CD8-positive, alpha-beta memory T cell (primary cell): ENCODE results near the gene FAT1. TPM values are rescaled to one million over a fixed set of nuclear protein-coding genes. Genes with fewer than 3 reads are reported as not detected.

Experiments
- CTCF ChIA-PET: fragments of 350-600 bp; sonication (Branson Sonifier 250); formaldehyde crosslinking; loops from one replicate; lab custom pipeline; 2021; ENCODE audit warnings: antibody characterized with exemption; lab: Charles Lee
- POLR2A ChIA-PET: fragments of 350-600 bp; sonication (Branson Sonifier 250); formaldehyde crosslinking; loops from one replicate; lab custom pipeline; 2021; ENCODE audit warnings: antibody characterized with exemption; lab: Charles Lee
- DNase-seq, 5 donors: peaks; one replicate each; pipeline versions ENCODE4 v3.0.0 to v3.0.0-alpha.2; 2020 to 2022; ENCODE audit warnings: mixed read lengths in 1 of 5
- H3K27ac ChIP-seq: one replicate; pipeline ENCODE4 v1.7.0; 2013; ENCODE audit warnings: low read depth, mild to moderate bottlenecking, low read length, moderate library complexity
- H3K27me3 ChIP-seq: 2 replicates; pipeline ENCODE4 v1.7.0; 2013; ENCODE audit warnings: low read length, mild to moderate bottlenecking; ENCODE audit not compliant: insufficient read depth, poor library complexity, severe bottlenecking
- H3K36me3 ChIP-seq: 2 replicates; pipeline ENCODE4 v1.7.0; 2013; ENCODE audit warnings: mild to moderate bottlenecking, low read length, moderate library complexity; ENCODE audit not compliant: insufficient read depth
- H3K4me1 ChIP-seq: 2 replicates; pipeline ENCODE4 v1.7.0; 2013; ENCODE audit warnings: mild to moderate bottlenecking, low read length, moderate library complexity; ENCODE audit not compliant: insufficient read depth
- H3K4me3 ChIP-seq: 2 replicates; pipeline ENCODE4 v1.7.0; 2013; ENCODE audit warnings: mild to moderate bottlenecking, low read length
- H3K9me3 ChIP-seq: 2 replicates; pipeline ENCODE4 v1.7.0; 2013; ENCODE audit warnings: mild to moderate bottlenecking, low read length
- H3K27ac Mint-ChIP-seq, 8 donors: one replicate each; pipeline ENCODE4 v1.8.0; 2020 to 2021; ENCODE audit warnings: mixed read lengths in 8 of 8, mild to moderate bottlenecking in 6 of 8, inconsistent platforms in 3 of 8, moderate library complexity in 3 of 8
- H3K27me3 Mint-ChIP-seq, 2 donors: one replicate each; pipeline ENCODE4 v1.8.0; 2020 to 2021; ENCODE audit warnings: mixed read lengths in 2 of 2, mild to moderate bottlenecking in 1 of 2, moderate library complexity in 1 of 2
- H3K36me3 Mint-ChIP-seq, 3 donors: one replicate each; pipeline ENCODE4 v1.8.0; 2020 to 2021; ENCODE audit warnings: mixed read lengths in 3 of 3, inconsistent platforms in 1 of 3, mild to moderate bottlenecking in 1 of 3
- H3K4me1 Mint-ChIP-seq, 3 donors: one replicate each; pipeline ENCODE4 v1.8.0; 2020 to 2021; ENCODE audit warnings: mixed read lengths in 3 of 3, inconsistent platforms in 1 of 3, mild to moderate bottlenecking in 1 of 3
- H3K4me3 Mint-ChIP-seq, 7 donors: one replicate each; pipeline ENCODE4 v1.8.0; 2020 to 2021; ENCODE audit warnings: mixed read lengths in 7 of 7, mild to moderate bottlenecking in 6 of 7, moderate library complexity in 4 of 7, inconsistent platforms in 2 of 7
- H3K9me3 Mint-ChIP-seq, 5 donors: one replicate each; pipeline ENCODE4 v1.8.0; 2020 to 2022; ENCODE audit warnings: mixed read lengths in 5 of 5, mild to moderate bottlenecking in 3 of 5, moderate library complexity in 2 of 5, inconsistent platforms in 1 of 5
- polyA plus RNA-seq: library from polyadenylated mRNA; unstranded; fragments of 300-500 nt; fragmentation: Illumina TruSeq; gene quantifications from one replicate; pipeline ENCODE4 v1.2.3, GENCODE V29; 2021
- total RNA-seq, 2 experiments: library from RNA; stranded (reverse); gene quantifications; one replicate each; pipeline ENCODE4 v1.2.3, GENCODE V29; 2021

The FAT1 gene
- total and polyA plus RNA-seq, 3 experiments from 2014 or later, result not detected

- Histone ChIP-seq H3K4me1 (no peaks in the 10 kb centered on the region), H3K9me3 (no peaks in the 10 kb centered on the region), H3K27ac (no peak overlapping the region), H3K4me3 (no peak overlapping the region), H3K27me3 (no peaks in the 10 kb centered on the region), H3K36me3 (no peaks in the 10 kb centered on the region)
- no peak overlapping the region for H3K4me3 Mint-ChIP-seq
- no peaks in the 10 kb centered on the region for H3K36me3 Mint-ChIP-seq
- ChIA-PET POLR2A (no interaction called here), CTCF (no interaction called here)
- H3K27ac Mint-ChIP-seq, result no peak overlapping the region
- peaks cover 0 to 1% of the 10 kb centered on the region in 2 donors for H3K27me3 Mint-ChIP-seq
- DNase-seq, result no peak
- no peaks in the 10 kb centered on the region for H3K4me1 Mint-ChIP-seq
- peaks cover 0 to 7% (median 6%) of the 10 kb centered on the region in 5 donors for H3K9me3 Mint-ChIP-seq
These were observed 185.7 kb downstream of the FAT1 start for GRCh38 chr4:186537843-186538521.

Other genes starting within 250 kb of the FAT1 start
- not detected for gene MTNR1A, start 168.3 kb downstream of the FAT1 start, total RNA-seq
- gene MTNR1A, start 168.3 kb downstream of the FAT1 start, polyA plus RNA-seq, result not detected